ENCODE measurements around the gene GRIN2C.

The GRIN2C gene

GRCh38 chr17:74839990-74840852 lies 19.5 kb downstream of the GRIN2C start:
- no peak for TF ChIP-seq TAF1 (IDR thresholded peaks at IDR 0.05; ENCODE audit: borderline replicate concordance, insufficient read depth, low read length)
- TF ChIP-seq SIN3A (IDR thresholded peaks at IDR 0.05; ENCODE audit: borderline replicate concordance, insufficient read depth, low read length): no peak
- no peak for TF ChIP-seq FOXP2 (optimal IDR thresholded peaks at IDR 0.05; ENCODE audit: borderline replicate concordance, extremely low read depth, extremely low read length, insufficient read depth)
- no peak for TF ChIP-seq POLR2AphosphoS5 (IDR thresholded peaks at IDR 0.05; ENCODE audit: low read depth, low read length)
- TF ChIP-seq, protein P1, sequence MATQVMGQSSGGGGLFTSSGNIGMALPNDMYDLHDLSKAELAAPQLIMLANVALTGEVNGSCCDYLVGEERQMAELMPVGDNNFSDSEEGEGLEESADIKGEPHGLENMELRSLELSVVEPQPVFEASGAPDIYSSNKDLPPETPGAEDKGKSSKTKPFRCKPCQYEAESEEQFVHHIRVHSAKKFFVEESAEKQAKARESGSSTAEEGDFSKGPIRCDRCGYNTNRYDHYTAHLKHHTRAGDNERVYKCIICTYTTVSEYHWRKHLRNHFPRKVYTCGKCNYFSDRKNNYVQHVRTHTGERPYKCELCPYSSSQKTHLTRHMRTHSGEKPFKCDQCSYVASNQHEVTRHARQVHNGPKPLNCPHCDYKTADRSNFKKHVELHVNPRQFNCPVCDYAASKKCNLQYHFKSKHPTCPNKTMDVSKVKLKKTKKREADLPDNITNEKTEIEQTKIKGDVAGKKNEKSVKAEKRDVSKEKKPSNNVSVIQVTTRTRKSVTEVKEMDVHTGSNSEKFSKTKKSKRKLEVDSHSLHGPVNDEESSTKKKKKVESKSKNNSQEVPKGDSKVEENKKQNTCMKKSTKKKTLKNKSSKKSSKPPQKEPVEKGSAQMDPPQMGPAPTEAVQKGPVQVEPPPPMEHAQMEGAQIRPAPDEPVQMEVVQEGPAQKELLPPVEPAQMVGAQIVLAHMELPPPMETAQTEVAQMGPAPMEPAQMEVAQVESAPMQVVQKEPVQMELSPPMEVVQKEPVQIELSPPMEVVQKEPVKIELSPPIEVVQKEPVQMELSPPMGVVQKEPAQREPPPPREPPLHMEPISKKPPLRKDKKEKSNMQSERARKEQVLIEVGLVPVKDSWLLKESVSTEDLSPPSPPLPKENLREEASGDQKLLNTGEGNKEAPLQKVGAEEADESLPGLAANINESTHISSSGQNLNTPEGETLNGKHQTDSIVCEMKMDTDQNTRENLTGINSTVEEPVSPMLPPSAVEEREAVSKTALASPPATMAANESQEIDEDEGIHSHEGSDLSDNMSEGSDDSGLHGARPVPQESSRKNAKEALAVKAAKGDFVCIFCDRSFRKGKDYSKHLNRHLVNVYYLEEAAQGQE (IDR thresholded peaks at IDR 0.05; ENCODE audit: insufficient read depth in 1 of 2, low read depth in 2 of 2, low read length in 2 of 2): no peak

DNA sequence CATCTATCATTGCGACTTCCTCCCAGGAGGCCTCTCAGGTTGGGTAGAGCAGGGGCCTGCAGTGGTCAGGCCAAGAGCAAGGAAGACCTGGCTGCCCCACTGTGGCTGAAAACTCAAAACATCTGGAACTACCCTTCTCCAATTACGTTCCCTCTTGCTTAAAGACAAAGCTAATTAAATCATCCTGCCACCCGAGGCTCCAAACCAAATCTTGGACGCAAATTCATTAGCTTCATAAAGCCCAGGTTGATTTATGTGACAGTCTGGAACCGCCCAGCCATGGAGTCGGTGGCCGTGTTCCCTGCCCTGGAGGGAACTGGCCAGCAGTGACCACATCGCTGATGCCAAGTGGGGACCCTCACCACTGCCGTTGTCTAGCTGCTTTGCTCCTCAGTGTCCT lies 21.4 kb downstream of the GRIN2C start:
- no peak for TF ChIP-seq TAF1 (IDR thresholded peaks at IDR 0.05; ENCODE audit: borderline replicate concordance, insufficient read depth, low read length)
- TF ChIP-seq FOXP2 (optimal IDR thresholded peaks at IDR 0.05; ENCODE audit: borderline replicate concordance, extremely low read depth, extremely low read length, insufficient read depth): no peak
- TF ChIP-seq, protein P1 (IDR thresholded peaks at IDR 0.05; ENCODE audit: insufficient read depth in 1 of 2, low read depth in 2 of 2, low read length in 2 of 2): no peak
- TF ChIP-seq SIN3A (IDR thresholded peaks at IDR 0.05; ENCODE audit: borderline replicate concordance, insufficient read depth, low read length): no peak
- TF ChIP-seq POLR2AphosphoS5 (IDR thresholded peaks at IDR 0.05; ENCODE audit: low read depth, low read length): no peak

- TF ChIP-seq POLR2AphosphoS5 (IDR thresholded peaks at IDR 0.05; ENCODE audit: low read depth, low read length) (no peak), SIN3A (IDR thresholded peaks at IDR 0.05; ENCODE audit: borderline replicate concordance, insufficient read depth, low read length) (no peak), TAF1 (IDR thresholded peaks at IDR 0.05; ENCODE audit: borderline replicate concordance, insufficient read depth, low read length) (no peak), FOXP2 (optimal IDR thresholded peaks at IDR 0.05; ENCODE audit: borderline replicate concordance, extremely low read depth, extremely low read length, insufficient read depth) (no peak)
- TF ChIP-seq, protein P1 (IDR thresholded peaks at IDR 0.05; ENCODE audit: insufficient read depth in 1 of 2, low read depth in 2 of 2, low read length in 2 of 2): no peak
These were observed 22.8 kb downstream of the GRIN2C start for GRCh38 chr17:74836691-74837467.

GRCh38 chr17:74836191-74836590 lies 23.5 kb downstream of the GRIN2C start:
- no peak for TF ChIP-seq FOXP2 (optimal IDR thresholded peaks at IDR 0.05; ENCODE audit: borderline replicate concordance, extremely low read depth, extremely low read length, insufficient read depth)
- no peak for TF ChIP-seq POLR2AphosphoS5 (IDR thresholded peaks at IDR 0.05; ENCODE audit: low read depth, low read length)
- no peak for TF ChIP-seq SIN3A (IDR thresholded peaks at IDR 0.05; ENCODE audit: borderline replicate concordance, insufficient read depth, low read length)
- no peak for TF ChIP-seq TAF1 (IDR thresholded peaks at IDR 0.05; ENCODE audit: borderline replicate concordance, insufficient read depth, low read length)
- TF ChIP-seq, protein P1 (IDR thresholded peaks at IDR 0.05; ENCODE audit: insufficient read depth in 1 of 2, low read depth in 2 of 2, low read length in 2 of 2): no peak

Measured in PFSK-1 (cell line).